ENCODE data around the gene GPHB5. TPM values are rescaled to one million over a fixed set of nuclear protein-coding genes. Genes with fewer than 3 reads are reported as not detected.

GPHB5 gene
- not detected for total RNA-seq
- polyA plus RNA-seq: not detected

GRCh38 chr14:63318835-63319234, at the start of gene GPHB5:
Gene GPHB5, minus strand, starts transcription at chr14:63318935. Its CDS starts 1,086 bp downstream, at chr14:63317849.
- H3K4me1 ChIP-seq (ENCODE audit: control insufficient read depth in 4 of 4, insufficient read depth in 4 of 4, low read length in 3 of 4): no peaks in the 10 kb centered on the region
- H3K27me3 ChIP-seq (ENCODE audit: control insufficient read depth in 4 of 4, insufficient read depth in 4 of 4, low read length in 3 of 4): peaks cover 0 to 2% (median 0%) of the 10 kb centered on the region in 4 donors
- DNase-seq (ENCODE audit: low spot score): no peak
- H3K9ac ChIP-seq (ENCODE audit: low read depth in 1 of 2, low read length in 2 of 2): no peak within 1 kb of the TSS
- TF ChIP-seq REST (IDR thresholded peaks at IDR 0.05) (no peak), HNF4G (IDR thresholded peaks at IDR 0.05) (no peak)
- H3K4me3 ChIP-seq (ENCODE audit: low read depth in 1 of 3, low read length in 3 of 3): no peak within 1 kb of the TSS
- H3K27ac ChIP-seq (ENCODE audit: low read depth in 1 of 2, low read length in 2 of 2): no peak within 1 kb of the TSS
- no peaks in the 10 kb centered on the region for H3K36me3 ChIP-seq (ENCODE audit: control insufficient read depth in 4 of 4, insufficient read depth in 3 of 4, low read depth in 1 of 4, low read length in 3 of 4)
- H3K9me3 ChIP-seq (ENCODE audit: control insufficient read depth in 4 of 4, low read length in 3 of 4): peaks cover 0 to 3% (median 0%) of the 10 kb centered on the region in 4 donors

GRCh38 chr14:63367742-63368364, 49.1 kb upstream of the GPHB5 start:
- Histone ChIP-seq H3K27ac (ENCODE audit: low read depth in 1 of 2, low read length in 2 of 2) (no peak overlapping the region), H3K9me3 (ENCODE audit: control insufficient read depth in 4 of 4, low read length in 3 of 4) (peaks cover 0 to 3% (median 0%) of the 10 kb centered on the region in 4 donors), H3K4me3 (ENCODE audit: low read depth in 1 of 3, low read length in 3 of 3) (no peak overlapping the region), H3K9ac (ENCODE audit: low read depth in 1 of 2, low read length in 2 of 2) (no peak overlapping the region), H3K27me3 (ENCODE audit: control insufficient read depth in 4 of 4, insufficient read depth in 4 of 4, low read length in 3 of 4) (no peaks in the 10 kb centered on the region), H3K36me3 (ENCODE audit: control insufficient read depth in 4 of 4, insufficient read depth in 3 of 4, low read depth in 1 of 4, low read length in 3 of 4) (no peaks in the 10 kb centered on the region), H3K4me1 (ENCODE audit: control insufficient read depth in 4 of 4, insufficient read depth in 4 of 4, low read length in 3 of 4) (no peaks in the 10 kb centered on the region)
- TF ChIP-seq SP1 (IDR thresholded peaks at IDR 0.05) (no peak), FOXA2 (IDR thresholded peaks at IDR 0.05) (no peak), RXRA (IDR thresholded peaks at IDR 0.05) (no peak), REST (IDR thresholded peaks at IDR 0.05) (no peak), ATF3 (IDR thresholded peaks at IDR 0.05) (no peak), EGR1 (IDR thresholded peaks at IDR 0.05; ENCODE audit: low read depth in 2 of 2) (no peak), HNF4G (IDR thresholded peaks at IDR 0.05) (no peak), RAD21 (IDR thresholded peaks at IDR 0.05) (no peak), NR2F2 (IDR thresholded peaks at IDR 0.05) (no peak), TAF1 (conservative IDR thresholded peaks at IDR 0.05) (no peak), YY1 (IDR thresholded peaks at IDR 0.05) (no peak), JUND (IDR thresholded peaks at IDR 0.05) (no peak), HNF4A (conservative IDR thresholded peaks at IDR 0.05) (no peak)
- no peak for DNase-seq (ENCODE audit: low spot score)
